ENCODE results near the gene OLFM1. TPM values are rescaled to one million over a fixed set of nuclear protein-coding genes. Genes with fewer than 3 reads are reported as not detected.

Gene OLFM1
- total RNA-seq, 1 donor from 2014 or later = 0.47 TPM

DNA sequence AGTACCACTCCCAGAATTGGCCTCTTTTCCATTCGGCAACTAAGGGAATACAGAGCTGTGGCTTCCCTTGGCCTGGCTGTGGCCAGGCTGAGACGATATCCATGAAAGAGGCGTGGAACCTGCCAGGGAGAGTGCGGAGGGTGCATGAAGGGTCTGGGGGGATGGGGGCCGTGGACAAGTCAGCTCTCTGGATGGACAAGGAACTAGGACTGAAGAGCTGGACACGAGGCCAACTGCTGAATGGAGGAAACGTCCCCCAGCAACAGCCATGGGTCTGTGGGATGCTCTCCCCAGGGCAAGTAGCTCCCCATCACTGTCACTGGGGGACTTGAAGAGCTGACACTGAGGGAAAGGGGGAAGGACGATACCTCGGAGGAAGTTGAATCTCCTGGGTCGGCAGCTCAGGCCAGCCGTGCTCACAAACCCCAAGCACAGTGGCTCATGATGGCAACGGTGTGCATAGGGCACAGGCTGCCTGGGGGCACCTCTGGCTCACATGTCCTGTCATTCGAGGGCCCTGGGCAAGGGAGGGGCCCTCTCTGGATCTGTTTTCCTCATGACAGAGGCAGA lies 4.1 kb upstream of the OLFM1 start:
- no peak for DNase-seq (ENCODE audit: low spot score)
- Mint-ChIP-seq H3K4me1 (ENCODE audit: low read depth) (peaks cover 5% of the 10 kb centered on the region), H3K27ac (no peak overlapping the region), H3K4me3 (no peak overlapping the region), H3K27me3 (ENCODE audit: insufficient read depth) (peaks cover 16% of the 10 kb centered on the region), H3K9me3 (no peaks in the 10 kb centered on the region), H3K36me3 (ENCODE audit: low read depth) (no peaks in the 10 kb centered on the region)
- intact Hi-C loops (cut with micrococcal nuclease) = no loop called here

DNA sequence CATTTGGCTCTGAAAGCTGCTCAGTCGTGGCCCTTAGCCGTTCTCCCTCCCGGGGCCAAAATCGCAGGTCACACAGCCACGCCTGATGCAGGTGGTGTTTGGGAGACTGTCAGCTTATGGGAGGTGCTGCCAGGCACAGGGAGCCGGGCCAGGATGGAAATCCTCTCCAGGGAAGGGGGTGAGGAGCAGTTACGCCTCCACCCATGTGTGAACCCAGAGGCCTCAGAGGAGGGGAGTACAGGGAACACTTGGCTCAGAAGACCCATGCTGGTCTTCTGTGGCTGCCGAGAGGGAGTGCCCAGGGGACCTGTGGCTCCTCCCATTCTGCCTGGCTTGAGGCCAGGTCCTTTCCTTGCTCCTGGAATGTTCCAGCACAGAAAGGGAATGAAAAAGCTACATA lies 3.6 kb upstream of the OLFM1 start:
- Mint-ChIP-seq H3K9me3 (no peaks in the 10 kb centered on the region), H3K4me3 (no peak overlapping the region), H3K27ac (no peak overlapping the region), H3K4me1 (ENCODE audit: low read depth) (peaks cover 5% of the 10 kb centered on the region), H3K27me3 (ENCODE audit: insufficient read depth) (peaks cover 19% of the 10 kb centered on the region), H3K36me3 (ENCODE audit: low read depth) (no peaks in the 10 kb centered on the region)
- intact Hi-C loops (cut with micrococcal nuclease) = no loop called here
- DNase-seq (ENCODE audit: low spot score) = no peak

DNA sequence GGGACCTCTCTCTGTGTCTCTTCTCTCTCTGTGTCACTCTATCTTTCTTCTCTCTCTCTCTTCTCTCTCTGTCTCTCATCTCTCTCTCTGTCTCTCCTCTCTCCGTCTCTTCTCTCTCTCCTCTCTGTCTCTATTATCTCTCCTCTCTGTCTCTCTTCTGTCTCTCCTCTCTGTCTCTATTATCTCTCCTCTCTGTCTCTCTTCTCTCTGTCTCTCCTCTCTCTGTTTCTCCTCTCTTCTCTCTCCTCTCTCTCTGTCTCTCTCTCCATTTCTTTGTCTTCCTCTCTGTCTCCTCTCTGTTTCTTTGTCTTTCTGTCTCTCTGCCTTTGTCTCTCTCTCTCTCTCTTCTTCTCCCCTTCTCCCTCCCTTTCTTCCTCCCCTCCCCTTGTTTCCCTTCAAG lies 3.2 kb upstream of the OLFM1 start:
- Mint-ChIP-seq H3K27ac (no peak overlapping the region), H3K27me3 (ENCODE audit: insufficient read depth) (peaks cover 23% of the 10 kb centered on the region), H3K36me3 (ENCODE audit: low read depth) (no peaks in the 10 kb centered on the region), H3K9me3 (no peaks in the 10 kb centered on the region), H3K4me3 (no peak overlapping the region), H3K4me1 (ENCODE audit: low read depth) (peaks cover 5% of the 10 kb centered on the region)
- intact Hi-C loops (cut with micrococcal nuclease) = no loop called here
- DNase-seq (ENCODE audit: low spot score) = no peak

DNA sequence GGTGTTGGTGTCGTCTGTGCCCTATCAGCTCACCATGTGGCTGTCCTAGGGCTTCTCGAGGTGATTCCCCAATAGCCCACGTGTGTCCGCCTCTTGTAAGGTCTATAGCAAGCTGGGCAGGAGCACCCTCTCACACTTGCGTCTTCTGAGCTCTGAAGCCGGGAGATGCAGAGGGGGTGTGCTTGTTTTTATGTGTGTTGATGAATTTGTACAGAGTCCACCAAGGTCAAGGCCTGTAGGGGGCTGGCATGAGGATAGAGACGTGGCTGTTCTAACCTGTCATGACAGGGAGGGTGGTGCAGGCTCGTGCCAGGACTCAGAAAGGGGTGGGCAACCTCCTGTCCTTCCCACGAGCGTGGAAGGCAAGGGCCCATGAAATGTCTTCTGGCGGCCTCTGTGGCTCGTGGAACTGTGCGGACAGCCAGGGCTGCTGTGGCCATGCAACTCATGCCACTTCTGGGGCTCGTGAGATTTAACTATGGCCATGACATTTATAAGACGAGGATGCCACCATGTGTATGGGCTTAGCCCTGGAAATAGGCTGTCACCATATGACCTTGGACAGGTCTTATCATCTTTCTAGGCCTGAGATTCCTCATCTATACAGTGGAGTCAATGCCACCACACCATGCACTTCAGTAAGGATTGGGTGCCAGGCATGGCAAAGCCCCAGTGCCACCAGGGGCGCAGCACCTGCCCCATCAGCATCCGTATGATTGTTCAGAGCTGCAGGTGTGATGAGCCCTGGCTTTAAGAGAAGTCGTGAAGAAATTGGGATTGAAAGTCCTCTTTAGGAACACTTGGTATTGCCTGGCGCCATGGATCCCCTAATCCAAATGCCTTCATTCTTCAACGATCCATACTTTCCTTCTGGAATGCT lies 2.3 kb upstream of the OLFM1 start:
- no peaks in the 10 kb centered on the region for H3K9me3 Mint-ChIP-seq
- H3K4me1 Mint-ChIP-seq (ENCODE audit: low read depth) = peaks cover 5% of the 10 kb centered on the region
- intact Hi-C loops (cut with micrococcal nuclease) = no loop called here
- H3K27me3 Mint-ChIP-seq (ENCODE audit: insufficient read depth) = peaks cover 29% of the 10 kb centered on the region
- DNase-seq (ENCODE audit: low spot score) = no peak
- no peaks in the 10 kb centered on the region for H3K36me3 Mint-ChIP-seq (ENCODE audit: low read depth)
- H3K27ac Mint-ChIP-seq = no peak overlapping the region
- H3K4me3 Mint-ChIP-seq = no peak overlapping the region

DNA sequence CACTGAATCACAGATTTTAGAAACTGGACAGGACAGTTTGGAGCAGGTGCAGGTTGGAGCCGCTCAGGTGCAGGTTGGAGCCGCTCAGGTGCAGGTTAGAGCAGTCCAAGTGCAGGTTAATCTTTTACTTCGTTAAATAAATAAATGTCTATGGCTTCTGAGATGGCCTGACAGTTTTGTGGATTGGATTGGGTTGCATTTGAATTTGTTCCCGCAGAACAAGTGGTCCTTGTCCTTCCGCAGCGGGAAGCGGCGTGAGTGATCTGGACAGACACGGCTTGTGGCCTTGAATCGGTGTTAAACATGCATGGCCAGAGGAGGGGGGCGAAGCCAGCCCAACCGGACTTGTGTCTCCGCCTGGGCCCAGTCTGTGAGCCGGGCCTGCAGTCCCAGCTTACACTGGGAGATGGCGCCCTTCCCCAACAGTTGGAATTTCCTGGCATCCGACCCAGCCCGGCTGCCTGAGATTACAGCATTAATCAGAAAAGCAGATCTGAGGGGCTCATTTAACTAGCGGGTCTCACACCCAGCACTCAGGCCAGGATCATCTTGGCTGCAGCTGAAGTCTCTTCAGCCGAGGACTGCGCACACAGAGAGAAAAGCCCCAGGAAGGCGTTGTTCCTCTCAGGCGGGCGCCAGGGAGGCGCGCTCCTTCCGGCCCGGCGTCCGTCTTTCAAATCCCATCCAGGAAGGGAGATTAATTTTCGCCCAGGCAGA lies 1.5 kb upstream of the OLFM1 start:
- H3K36me3 Mint-ChIP-seq (ENCODE audit: low read depth) = no peaks in the 10 kb centered on the region
- intact Hi-C loops (cut with micrococcal nuclease) = no loop called here
- peaks cover 29% of the 10 kb centered on the region for H3K27me3 Mint-ChIP-seq (ENCODE audit: insufficient read depth)
- DNase-seq (ENCODE audit: low spot score) = peak; percentile 38
- no peak overlapping the region for H3K27ac Mint-ChIP-seq
- H3K9me3 Mint-ChIP-seq = no peaks in the 10 kb centered on the region
- H3K4me3 Mint-ChIP-seq = peak overlapping the region; percentile 20
- H3K4me1 Mint-ChIP-seq (ENCODE audit: low read depth) = peaks cover 5% of the 10 kb centered on the region

DNA sequence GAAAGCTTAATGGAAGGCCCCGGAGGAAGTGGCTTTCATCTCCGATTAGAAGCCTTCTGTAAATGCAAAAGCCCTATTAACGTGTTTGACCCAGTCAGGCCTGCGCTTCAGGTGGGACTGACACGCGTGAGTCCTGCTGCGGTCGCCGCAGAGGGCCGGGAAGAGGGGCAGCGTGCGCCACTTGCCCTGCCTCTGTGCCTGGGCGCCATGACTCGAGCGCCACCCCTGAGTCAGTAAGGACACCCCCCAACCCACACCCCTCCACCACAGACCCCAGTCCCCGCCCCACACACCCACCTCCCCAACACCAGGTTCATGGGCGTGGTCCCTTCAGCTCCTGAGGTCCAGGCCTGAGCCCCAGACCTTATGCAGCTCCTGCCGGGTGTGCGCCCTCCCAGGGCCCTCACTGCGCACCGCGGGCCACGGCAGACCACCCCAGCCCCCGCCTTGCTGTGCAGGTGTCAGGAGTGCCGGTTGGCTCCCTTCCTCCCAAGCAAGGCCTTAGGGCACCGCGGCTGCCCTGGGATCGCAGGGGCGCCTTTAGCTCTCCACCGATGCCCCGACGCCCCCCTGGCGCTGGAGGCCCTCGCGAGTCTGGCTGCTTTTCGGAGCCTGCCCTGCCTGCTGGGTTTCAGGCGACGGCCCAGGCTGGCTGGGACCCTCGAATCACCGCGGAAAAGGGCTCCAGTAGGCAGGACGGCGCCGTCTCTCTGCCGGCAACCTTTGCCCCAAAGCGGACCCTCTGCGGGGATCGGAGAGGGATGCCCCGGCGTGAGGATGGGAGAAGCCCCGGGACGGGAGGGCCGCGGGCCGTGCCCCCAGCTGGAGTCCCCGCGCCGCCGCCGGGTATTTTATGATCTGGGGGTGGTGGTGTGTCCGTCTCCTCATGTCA lies 625 bp upstream of the OLFM1 start:
- no peak for DNase-seq (ENCODE audit: low spot score)
- H3K4me3 Mint-ChIP-seq = no peak overlapping the region
- intact Hi-C loops (cut with micrococcal nuclease) = no loop called here

DNA sequence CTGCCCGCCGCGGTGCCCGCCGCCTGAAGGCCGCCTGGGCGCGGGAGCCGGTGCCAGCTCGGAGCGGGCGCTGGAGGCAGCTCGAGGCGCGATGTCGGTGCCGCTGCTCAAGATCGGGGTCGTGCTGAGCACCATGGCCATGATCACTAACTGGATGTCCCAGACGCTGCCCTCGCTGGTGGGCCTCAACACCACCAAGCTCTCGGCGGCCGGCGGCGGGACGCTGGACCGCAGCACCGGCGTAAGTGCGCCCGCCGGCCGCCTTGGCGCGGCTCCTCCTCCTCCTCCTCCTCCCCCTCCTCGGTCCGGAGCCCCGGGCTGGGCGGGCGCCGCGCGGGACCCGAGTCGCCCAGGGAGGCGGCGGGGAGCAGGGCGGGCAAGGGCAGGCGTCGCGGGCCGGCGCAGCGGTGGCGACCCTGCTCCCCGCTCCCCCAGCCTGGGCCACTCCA lies 455 bp downstream of the OLFM1 start:
- H3K9me3 Mint-ChIP-seq = no peaks in the 10 kb centered on the region
- H3K4me3 Mint-ChIP-seq = no peak overlapping the region
- no peak overlapping the region for H3K27ac Mint-ChIP-seq
- peaks cover 29% of the 10 kb centered on the region for H3K27me3 Mint-ChIP-seq (ENCODE audit: insufficient read depth)
- peaks cover 5% of the 10 kb centered on the region for H3K4me1 Mint-ChIP-seq (ENCODE audit: low read depth)
- intact Hi-C loops (cut with micrococcal nuclease) = no loop called here
- H3K36me3 Mint-ChIP-seq (ENCODE audit: low read depth) = no peaks in the 10 kb centered on the region
- no peak for DNase-seq (ENCODE audit: low spot score)

More for the DNA sequence above, 625 bp upstream of the OLFM1 start:
- no peaks in the 10 kb centered on the region for H3K9me3 Mint-ChIP-seq
- no peaks in the 10 kb centered on the region for H3K36me3 Mint-ChIP-seq (ENCODE audit: low read depth)
- peaks cover 5% of the 10 kb centered on the region for H3K4me1 Mint-ChIP-seq (ENCODE audit: low read depth)
- peaks cover 29% of the 10 kb centered on the region for H3K27me3 Mint-ChIP-seq (ENCODE audit: insufficient read depth)
- no peak overlapping the region for H3K27ac Mint-ChIP-seq

DNA sequence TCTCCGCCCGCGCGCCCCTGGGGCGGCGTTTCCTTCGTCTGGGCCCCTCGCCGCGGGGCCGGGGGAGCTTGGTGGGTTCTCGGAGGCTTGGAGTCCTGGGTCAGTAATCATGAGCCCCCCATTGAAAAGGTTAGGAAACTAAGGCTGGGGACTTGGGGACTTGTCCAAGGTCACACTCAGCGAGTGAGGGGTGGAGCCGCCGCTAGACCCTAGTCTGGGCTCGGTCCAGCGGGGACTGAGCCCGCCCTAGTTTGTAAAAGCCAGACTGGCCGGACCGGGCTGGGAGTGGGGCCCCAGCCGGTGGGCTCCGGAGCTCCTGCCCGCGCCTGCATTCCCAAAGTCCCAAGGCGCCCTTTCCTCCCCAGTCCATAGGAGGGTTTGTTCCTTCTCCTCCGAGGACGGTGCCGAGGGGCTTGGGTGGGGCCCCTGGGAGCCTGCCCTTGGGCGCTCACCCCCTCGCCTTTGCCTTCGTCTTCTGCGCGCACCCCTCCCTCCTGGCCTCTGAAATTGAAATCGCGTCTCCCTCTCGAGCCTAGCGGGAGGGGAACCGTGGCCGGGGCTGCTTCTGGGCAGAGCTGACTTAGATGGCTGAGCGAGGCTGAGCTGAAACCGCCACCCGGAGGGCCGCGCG lies 995 bp downstream of the OLFM1 start:
- DNase-seq (ENCODE audit: low spot score) = no peak
- no peak overlapping the region for H3K4me3 Mint-ChIP-seq
- H3K27me3 Mint-ChIP-seq (ENCODE audit: insufficient read depth) = peaks cover 29% of the 10 kb centered on the region
- H3K4me1 Mint-ChIP-seq (ENCODE audit: low read depth) = peaks cover 5% of the 10 kb centered on the region
- H3K9me3 Mint-ChIP-seq = no peaks in the 10 kb centered on the region
- no peak overlapping the region for H3K27ac Mint-ChIP-seq
- intact Hi-C loops (cut with micrococcal nuclease) = no loop called here
- no peaks in the 10 kb centered on the region for H3K36me3 Mint-ChIP-seq (ENCODE audit: low read depth)

DNA sequence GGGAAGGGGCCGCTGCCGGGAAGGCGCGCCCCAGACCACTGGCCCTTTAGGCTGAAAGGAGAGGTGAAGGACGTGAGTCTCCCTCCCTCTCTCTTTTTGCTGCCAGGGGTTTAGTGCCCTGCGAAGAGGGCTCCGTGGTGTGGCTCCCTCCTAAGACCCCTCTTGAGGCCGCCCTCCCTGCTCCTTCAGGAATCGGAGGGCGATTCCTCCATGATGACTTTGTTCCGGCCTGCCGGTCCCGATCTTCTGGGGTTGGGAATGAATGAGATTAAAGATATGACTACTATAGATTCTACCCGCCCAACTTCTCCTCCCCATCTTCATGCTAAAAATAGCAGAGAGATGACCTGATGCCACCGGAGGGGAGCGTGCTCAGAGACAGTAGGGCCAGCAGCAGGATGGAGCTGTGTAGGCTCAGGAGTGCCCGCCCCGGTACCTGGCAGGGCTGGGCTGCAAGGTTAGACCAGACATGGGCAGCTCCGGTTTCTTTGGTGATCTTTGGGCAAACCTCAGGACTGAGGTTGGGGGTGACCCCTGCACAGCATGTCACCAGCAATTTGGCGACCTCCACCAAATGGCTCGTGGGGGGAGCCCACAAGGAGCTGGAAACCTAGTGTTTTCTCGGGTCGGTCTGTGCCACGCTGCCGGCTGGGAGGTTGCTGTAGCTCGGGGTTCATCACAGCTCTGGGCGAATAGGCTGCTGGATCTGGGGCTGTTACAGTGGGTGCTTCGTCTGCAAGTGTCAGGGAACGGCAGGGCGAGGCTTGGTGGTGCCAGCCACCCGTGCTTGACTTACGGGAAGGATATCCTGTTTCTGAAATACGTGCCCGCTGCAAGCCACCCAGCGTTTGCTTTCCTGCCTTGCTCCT lies 1.7 kb downstream of the OLFM1 start:
- intact Hi-C loops (cut with micrococcal nuclease) = no loop called here
- H3K9me3 Mint-ChIP-seq = no peaks in the 10 kb centered on the region
- H3K4me3 Mint-ChIP-seq = no peak overlapping the region

DNA sequence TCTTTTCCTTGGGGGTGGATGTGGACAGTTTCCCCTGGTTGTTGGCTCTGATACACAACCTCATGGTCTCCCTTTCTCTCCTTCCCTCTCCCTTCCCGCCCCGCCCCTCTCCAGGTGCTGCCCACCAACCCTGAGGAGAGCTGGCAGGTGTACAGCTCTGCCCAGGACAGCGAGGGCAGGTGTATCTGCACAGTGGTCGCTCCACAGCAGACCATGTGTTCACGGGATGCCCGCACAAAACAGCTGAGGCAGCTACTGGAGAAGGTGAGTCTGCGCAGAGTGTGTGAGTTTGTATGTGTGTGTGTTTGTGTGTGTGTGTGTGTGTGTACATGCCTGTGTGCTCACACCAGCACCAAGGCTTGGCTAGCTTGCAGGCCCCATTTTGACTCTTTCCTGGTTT lies 2.6 kb downstream of the OLFM1 start:
- DNase-seq (ENCODE audit: low spot score) = no peak
- H3K4me1 Mint-ChIP-seq (ENCODE audit: low read depth) = peaks cover 5% of the 10 kb centered on the region
- H3K27me3 Mint-ChIP-seq (ENCODE audit: insufficient read depth) = peaks cover 29% of the 10 kb centered on the region
- no peak overlapping the region for H3K27ac Mint-ChIP-seq
- no peaks in the 10 kb centered on the region for H3K36me3 Mint-ChIP-seq (ENCODE audit: low read depth)
- no peak overlapping the region for H3K4me3 Mint-ChIP-seq
- no peaks in the 10 kb centered on the region for H3K9me3 Mint-ChIP-seq
- intact Hi-C loops (cut with micrococcal nuclease) = no loop called here

More for the DNA sequence above, 1.7 kb downstream of the OLFM1 start:
- DNase-seq (ENCODE audit: low spot score) = no peak
- no peak overlapping the region for H3K27ac Mint-ChIP-seq
- peaks cover 5% of the 10 kb centered on the region for H3K4me1 Mint-ChIP-seq (ENCODE audit: low read depth)
- no peaks in the 10 kb centered on the region for H3K36me3 Mint-ChIP-seq (ENCODE audit: low read depth)
- peaks cover 29% of the 10 kb centered on the region for H3K27me3 Mint-ChIP-seq (ENCODE audit: insufficient read depth)

DNA sequence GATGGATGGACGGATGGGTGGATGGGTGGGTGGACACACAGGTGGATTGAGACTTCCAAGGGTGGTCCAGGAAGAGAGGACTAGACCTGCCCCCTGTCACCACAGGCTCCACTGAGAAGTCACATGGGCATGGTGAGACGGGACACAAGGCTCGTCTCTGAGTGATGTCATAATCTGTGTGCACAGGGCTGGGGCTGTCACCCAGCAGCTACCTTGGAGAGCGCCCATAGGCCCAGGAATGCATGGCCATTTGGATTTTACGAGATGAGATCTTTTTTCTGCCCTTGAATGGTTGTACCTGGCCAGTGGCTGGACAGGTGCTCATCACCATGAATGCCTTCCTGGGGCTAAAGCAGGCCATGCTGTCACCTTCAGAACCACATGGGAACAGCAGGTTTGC lies 3.1 kb downstream of the OLFM1 start:
- Mint-ChIP-seq H3K36me3 (ENCODE audit: low read depth) (no peaks in the 10 kb centered on the region), H3K27ac (no peak overlapping the region)

More for the DNA sequence above, 3.1 kb downstream of the OLFM1 start:
- Mint-ChIP-seq H3K4me1 (ENCODE audit: low read depth) (peaks cover 5% of the 10 kb centered on the region), H3K27me3 (ENCODE audit: insufficient read depth) (peaks cover 28% of the 10 kb centered on the region), H3K4me3 (no peak overlapping the region), H3K9me3 (no peaks in the 10 kb centered on the region)
- intact Hi-C loops (cut with micrococcal nuclease) = no loop called here
- DNase-seq (ENCODE audit: low spot score) = no peak

All from activated T-helper 1 cell treated with anti-CD3 and anti-CD28 coated beads, Interleukin-12 subunit alpha, Interleukin-12 subunit beta, Interleukin-2, Interleukin-4 antibody, amounts not matched to agents 30 ng/mL and 10 ng/mL and 1 ng/mL, durations not matched to agents 14 hours and 24 hours and 36 hours (primary cell).